Kidney epithelial cell (primary cell): ENCODE data around the gene ABTB2. TPM values are rescaled to one million over a fixed set of nuclear protein-coding genes. Genes with fewer than 3 reads are reported as not detected.

Experiments
- DNase-seq: peaks from one replicate; pipeline ENCODE4 v3.0.0-alpha.2; 2010; ENCODE audit warnings: low read depth
- H3K27me3 ChIP-seq: 2 replicates; pipeline ENCODE4 v1.6.0; 2011; ENCODE audit warnings: low read length; ENCODE audit not compliant: control insufficient read depth, insufficient read depth
- H3K36me3 ChIP-seq: 2 replicates; pipeline ENCODE4 v1.5.1; 2011; ENCODE audit warnings: low read length; ENCODE audit not compliant: control insufficient read depth, insufficient read depth
- H3K4me3 ChIP-seq: 2 replicates; pipeline ENCODE4 v1.5.1; 2011; ENCODE audit warnings: low read depth, mild to moderate bottlenecking, control low read depth, low read length
- CTCF ChIP-seq: IDR thresholded peaks from 2 replicates; pipeline ENCODE4 v1.5.1; 2011; ENCODE audit warnings: mild to moderate bottlenecking, moderate library complexity, low read length, control low read depth, inconsistent platforms; ENCODE audit not compliant: insufficient read depth, poor library complexity, severe bottlenecking
- total RNA-seq: library from RNA; depleted of rRNA; stranded (reverse); fragments of >200 nt; gene quantifications from 2 replicates; pipeline ENCODE4 v1.2.3, GENCODE V29; 2015

Gene ABTB2
- total RNA-seq, 1 donor from 2014 or later, result 26.8 TPM

DNA sequence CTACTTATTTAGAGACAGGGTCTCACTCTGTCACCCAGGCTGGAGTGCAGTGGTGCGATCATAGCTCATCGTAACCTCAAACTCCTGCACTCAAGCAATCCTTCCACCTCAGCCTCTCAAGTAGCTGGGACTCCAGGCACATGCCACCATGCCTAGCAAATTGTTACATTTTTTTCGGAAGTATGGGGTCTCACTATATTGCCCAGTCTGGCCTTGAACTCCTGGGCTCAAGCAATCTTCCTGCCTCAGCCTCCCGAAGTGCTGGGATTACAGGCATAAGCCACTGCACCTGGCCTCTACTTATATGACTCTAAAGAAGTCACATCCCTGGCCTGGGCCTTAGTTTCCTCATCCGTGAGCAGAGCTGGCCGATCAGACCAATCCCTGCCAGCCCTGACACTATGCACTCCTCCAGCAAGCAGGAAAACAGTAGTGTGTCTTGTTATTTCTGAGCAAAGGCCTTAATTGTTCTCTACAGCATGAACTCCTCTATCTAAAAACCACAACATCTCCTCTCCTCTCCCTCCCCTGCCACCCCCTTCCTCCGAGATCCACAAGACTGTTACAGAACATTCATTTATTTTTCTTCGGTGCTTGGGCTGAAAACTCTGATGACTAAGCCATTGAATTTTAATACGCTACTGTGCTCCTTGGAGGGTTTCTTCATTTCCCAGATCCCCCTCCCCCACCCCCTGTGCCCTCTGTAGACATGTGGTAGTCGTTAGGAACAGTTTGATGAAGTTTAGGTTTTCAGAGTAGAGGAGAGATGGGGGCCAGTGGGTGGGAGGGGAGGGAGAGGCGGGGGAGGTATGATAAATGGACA lies 91.5 kb downstream of the ABTB2 start:
- H3K27me3 ChIP-seq, result no peaks in the 10 kb centered on the region
- peaks cover 1% of the 10 kb centered on the region for H3K36me3 ChIP-seq
- H3K4me3 ChIP-seq, result no peak overlapping the region
- DNase-seq, result peak; percentile 92
- TF ChIP-seq CTCF, result no peak

- TF ChIP-seq CTCF, result no peak
- Histone ChIP-seq H3K27me3 (no peaks in the 10 kb centered on the region), H3K4me3 (no peak overlapping the region), H3K36me3 (peaks cover 1% of the 10 kb centered on the region)
- DNase-seq, result no peak
These were observed 93.3 kb downstream of the ABTB2 start for GRCh38 chr11:34264303-34265110.

DNA sequence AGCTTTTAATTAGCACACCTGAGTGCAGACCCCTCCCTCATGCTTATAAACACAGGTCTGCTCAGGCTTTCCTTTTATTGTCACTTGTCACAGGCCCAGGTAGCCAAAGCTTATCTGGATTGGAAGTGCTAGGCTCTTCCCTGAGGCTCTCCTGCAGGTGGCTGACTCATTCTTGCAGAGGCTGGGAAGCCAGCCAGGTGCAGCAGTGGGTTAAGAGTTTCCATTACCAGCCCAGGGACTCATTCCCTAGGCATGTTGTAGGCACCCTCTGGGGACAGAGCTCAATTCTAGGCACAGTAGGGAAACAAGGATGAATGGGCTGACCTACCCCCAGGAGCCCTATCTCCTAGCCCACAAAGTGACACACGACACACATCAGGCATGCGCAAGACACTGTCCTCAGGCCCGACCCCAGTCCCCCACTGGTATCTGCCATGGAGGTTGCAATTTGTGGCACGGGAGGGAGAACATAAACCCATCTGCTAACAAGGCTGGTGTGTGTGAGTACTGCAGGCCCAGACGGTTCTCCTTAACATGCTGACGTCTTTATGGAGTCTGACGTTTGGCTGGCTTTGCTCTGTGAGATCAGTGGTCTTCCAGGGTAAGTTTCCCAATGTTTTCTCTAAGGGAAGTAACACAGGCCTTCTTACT lies 94.2 kb downstream of the ABTB2 start:
- no peaks in the 10 kb centered on the region for H3K27me3 ChIP-seq
- peaks cover 1% of the 10 kb centered on the region for H3K36me3 ChIP-seq
- peak; percentile 87 for DNase-seq

DNA sequence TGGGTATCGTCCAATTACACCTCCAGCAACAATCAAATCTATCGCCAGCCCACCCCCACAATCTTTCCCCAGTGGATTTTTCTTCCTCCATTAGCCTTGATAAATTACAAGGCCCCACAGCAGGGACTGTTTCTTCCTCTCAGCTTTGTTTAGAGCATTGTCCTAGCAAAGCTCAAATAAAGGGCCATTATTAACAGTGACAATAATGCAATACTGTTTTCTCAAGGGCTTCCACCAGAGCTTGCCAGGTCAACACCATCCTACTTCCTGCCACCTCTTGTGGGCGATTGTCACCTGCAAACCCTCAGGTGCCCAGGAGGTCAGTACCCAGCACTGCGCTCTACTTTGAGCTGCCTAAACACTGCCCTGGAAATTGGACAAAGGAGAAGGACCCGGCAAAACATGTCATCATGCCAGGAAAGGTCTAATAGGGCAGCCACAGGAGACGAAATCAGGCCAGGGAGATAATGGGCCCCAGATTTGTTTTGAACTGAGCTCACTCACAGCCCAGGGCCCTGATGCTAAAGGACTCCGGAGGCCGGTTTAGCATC lies 95.2 kb downstream of the ABTB2 start:
- no peak for DNase-seq
- Histone ChIP-seq H3K4me3 (no peak overlapping the region), H3K27me3 (no peaks in the 10 kb centered on the region), H3K36me3 (peaks cover 1% of the 10 kb centered on the region)
- no peak for TF ChIP-seq CTCF

More for the DNA sequence above, 94.2 kb downstream of the ABTB2 start:
- TF ChIP-seq CTCF, result no peak
- H3K4me3 ChIP-seq, result no peak overlapping the region

GRCh38 chr11:34261820-34262219 lies 96.0 kb downstream of the ABTB2 start:
- no peak for TF ChIP-seq CTCF
- Histone ChIP-seq H3K27me3 (no peaks in the 10 kb centered on the region), H3K36me3 (peaks cover 1% of the 10 kb centered on the region), H3K4me3 (no peak overlapping the region)
- no peak for DNase-seq
